ENCODE results near the gene LHX3. TPM values are rescaled to one million over a fixed set of nuclear protein-coding genes. Genes with fewer than 3 reads are reported as not detected.

Gene LHX3
- total and polyA plus RNA-seq, 2 donors (not counting 1 experiment from before 2014, with no cell fraction given): 0.07 to 0.30 TPM

DNA sequence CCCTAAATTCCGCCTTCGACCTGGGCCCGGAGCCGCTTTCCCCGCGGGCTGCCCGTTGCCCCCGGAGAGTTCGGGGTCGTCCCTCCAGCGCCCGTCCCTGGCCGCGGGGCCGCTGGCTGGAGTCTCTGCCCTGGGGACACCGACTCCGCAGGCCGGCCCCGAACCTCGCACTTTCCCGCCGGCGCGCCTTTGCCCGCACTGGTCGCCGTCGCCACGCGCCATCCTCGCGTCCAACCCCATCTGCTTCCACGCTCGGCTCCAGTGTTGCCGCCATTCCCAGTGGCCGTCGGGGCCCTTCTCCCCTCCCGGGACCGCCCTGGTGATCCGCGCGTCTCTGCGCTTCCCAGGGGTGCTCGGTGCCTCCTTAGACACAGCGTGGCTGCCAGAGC lies 11.0 kb downstream of the LHX3 start:
- peaks cover 0 to 42% (median 0%) of the 10 kb centered on the region in 3 donors for H3K9me3 ChIP-seq (ENCODE audit: control extremely low read depth in 1 of 3, control insufficient read depth in 2 of 3, insufficient read depth in 1 of 3, low read length in 2 of 3)
- ChIA-PET POLR2A (no interaction called here), CTCF (no interaction called here)
- H3K9me3 Mint-ChIP-seq (ENCODE audit: insufficient read depth): no peaks in the 10 kb centered on the region
- H3K4me2 ChIP-seq (replicated peaks; ENCODE audit: low read depth, low read length, poor library complexity, severe bottlenecking): no peak overlapping the region
- no peak overlapping the region for H3K27ac Mint-ChIP-seq
- DNase-seq (no peak), ATAC-seq (ENCODE audit: low read depth) (no peak)
- H3K36me3 ChIP-seq (replicated peaks in 1 of 2; ENCODE audit: control extremely low read depth in 1 of 2, control insufficient read depth in 1 of 2, extremely low read depth in 1 of 2, insufficient read depth in 2 of 2, low read length in 1 of 2): no peaks in the 10 kb centered on the region
- H3K4me3 Mint-ChIP-seq: no peak overlapping the region
- H2AFZ ChIP-seq (ENCODE audit: insufficient read depth, low read depth, low read length, poor library complexity, severe bottlenecking): no peak overlapping the region
- no peak for TF ChIP-seq EZH2 (IDR thresholded peaks at IDR 0.05; ENCODE audit: borderline replicate concordance, insufficient read depth, low read depth, low read length, poor library complexity, severe bottlenecking)
- no peak for TF ChIP-seq CTCF (IDR thresholded peaks at IDR 0.05)
- WGBS (ENCODE audit: insufficient coverage): 6% methylated on average over 37 of the region's 45 CpGs
- H3K4me3 ChIP-seq (ENCODE audit: control extremely low read depth in 1 of 5, extremely low read depth in 1 of 5, insufficient read depth in 1 of 5, low read depth in 2 of 5, low read length in 4 of 5): no peak overlapping the region
- H3K79me2 ChIP-seq (ENCODE audit: control insufficient read depth, insufficient read depth, low read length): no peaks in the 10 kb centered on the region
- peaks cover 34% of the 10 kb centered on the region for H3K27me3 Mint-ChIP-seq
- peaks cover 28% of the 10 kb centered on the region for H3K4me1 Mint-ChIP-seq
- H3K9ac ChIP-seq (ENCODE audit: low read length): no peak overlapping the region
- intact Hi-C loops (cut with micrococcal nuclease): loop anchor here (5.0 kb wide), 1 partner anchor 43 kb away; no protein-coding TSS in a partner anchor
- H3K4me1 ChIP-seq (ENCODE audit: control insufficient read depth in 2 of 2, insufficient read depth in 2 of 2, low read length in 2 of 2): peaks cover 39 to 47% of the 10 kb centered on the region in 2 donors
- no peaks in the 10 kb centered on the region for H4K20me1 ChIP-seq (ENCODE audit: control insufficient read depth, insufficient read depth, low read length, poor library complexity, severe bottlenecking)
- peaks cover 0 to 93% (median 45%) of the 10 kb centered on the region in 4 experiments for H3K27me3 ChIP-seq (replicated peaks in 1 of 4; ENCODE audit: control extremely low read depth in 1 of 4, control insufficient read depth in 3 of 4, insufficient read depth in 4 of 4, low read length in 3 of 4)
- no peak overlapping the region for H3K27ac ChIP-seq (ENCODE audit: low read length in 2 of 2)

GRCh38 chr9:136193127-136193890 lies 11.6 kb downstream of the LHX3 start:
- ChIA-PET POLR2A (no interaction called here), CTCF (no interaction called here)
- WGBS (ENCODE audit: insufficient coverage): 6% methylated on average over 96 of the region's 96 CpGs
- H3K4me2 ChIP-seq (replicated peaks; ENCODE audit: low read depth, low read length, poor library complexity, severe bottlenecking): peak overlapping the region; percentile 41
- Mint-ChIP-seq H3K27ac (no peak overlapping the region), H3K9me3 (ENCODE audit: insufficient read depth) (no peaks in the 10 kb centered on the region), H3K27me3 (peaks cover 34% of the 10 kb centered on the region), H3K4me3 (no peak overlapping the region), H3K4me1 (peaks cover 25% of the 10 kb centered on the region)
- no peak overlapping the region for H3K4me3 ChIP-seq (ENCODE audit: control extremely low read depth in 1 of 5, extremely low read depth in 1 of 5, insufficient read depth in 1 of 5, low read depth in 2 of 5, low read length in 4 of 5)
- ATAC-seq (ENCODE audit: low read depth) (no peak), DNase-seq (no peak)
- peaks cover 0 to 40% (median 0%) of the 10 kb centered on the region in 3 donors for H3K9me3 ChIP-seq (ENCODE audit: control extremely low read depth in 1 of 3, control insufficient read depth in 2 of 3, insufficient read depth in 1 of 3, low read length in 2 of 3)
- no peak overlapping the region for H2AFZ ChIP-seq (ENCODE audit: insufficient read depth, low read depth, low read length, poor library complexity, severe bottlenecking)
- H3K36me3 ChIP-seq (replicated peaks in 1 of 2; ENCODE audit: control extremely low read depth in 1 of 2, control insufficient read depth in 1 of 2, extremely low read depth in 1 of 2, insufficient read depth in 2 of 2, low read length in 1 of 2): no peaks in the 10 kb centered on the region
- H3K9ac ChIP-seq (ENCODE audit: low read length): no peak overlapping the region
- no peaks in the 10 kb centered on the region for H3K79me2 ChIP-seq (ENCODE audit: control insufficient read depth, insufficient read depth, low read length)
- H3K27me3 ChIP-seq (replicated peaks in 1 of 4; ENCODE audit: control extremely low read depth in 1 of 4, control insufficient read depth in 3 of 4, insufficient read depth in 4 of 4, low read length in 3 of 4): peaks cover 0 to 90% (median 43%) of the 10 kb centered on the region in 4 experiments
- TF ChIP-seq EZH2 (IDR thresholded peaks at IDR 0.05; ENCODE audit: borderline replicate concordance, insufficient read depth, low read depth, low read length, poor library complexity, severe bottlenecking): peak; percentile 78
- TF ChIP-seq CTCF (IDR thresholded peaks at IDR 0.05): no peak
- no peak overlapping the region for H3K27ac ChIP-seq (ENCODE audit: low read length in 2 of 2)
- H4K20me1 ChIP-seq (ENCODE audit: control insufficient read depth, insufficient read depth, low read length, poor library complexity, severe bottlenecking): no peaks in the 10 kb centered on the region
- peaks cover 36 to 42% of the 10 kb centered on the region in 2 donors for H3K4me1 ChIP-seq (ENCODE audit: control insufficient read depth in 2 of 2, insufficient read depth in 2 of 2, low read length in 2 of 2)
- intact Hi-C loops (cut with micrococcal nuclease): loop anchor here (5.0 kb wide), 1 partner anchor 44 kb away; no protein-coding TSS in a partner anchor

Data from B cell (primary cell).